AG09309 (cell line): Measurements from ENCODE around the gene MAB21L4.
A peak's percentile ranks its signal among the peaks of the same experiment; 100 is the strongest.

Experiments
- DNase-seq: peaks from one replicate; pipeline ENCODE4 v3.0.0-alpha.2; 2010; ENCODE audit warnings: low read depth
- H3K4me3 ChIP-seq: 2 replicates; pipeline ENCODE4 v1.5.1; 2011; ENCODE audit warnings: mild to moderate bottlenecking, low read depth, low read length, moderate library complexity; ENCODE audit not compliant: control insufficient read depth
- TF ChIP-seq, protein P1 (sequence below): IDR thresholded peaks from 2 replicates; pipeline ENCODE4 v1.5.1; 2011; ENCODE audit warnings: mild to moderate bottlenecking, low read depth, low read length, inconsistent platforms; ENCODE audit not compliant: insufficient read depth, control insufficient read depth; ENCODE audit errors: missing control alignments

MAB21L4 gene

DNA sequence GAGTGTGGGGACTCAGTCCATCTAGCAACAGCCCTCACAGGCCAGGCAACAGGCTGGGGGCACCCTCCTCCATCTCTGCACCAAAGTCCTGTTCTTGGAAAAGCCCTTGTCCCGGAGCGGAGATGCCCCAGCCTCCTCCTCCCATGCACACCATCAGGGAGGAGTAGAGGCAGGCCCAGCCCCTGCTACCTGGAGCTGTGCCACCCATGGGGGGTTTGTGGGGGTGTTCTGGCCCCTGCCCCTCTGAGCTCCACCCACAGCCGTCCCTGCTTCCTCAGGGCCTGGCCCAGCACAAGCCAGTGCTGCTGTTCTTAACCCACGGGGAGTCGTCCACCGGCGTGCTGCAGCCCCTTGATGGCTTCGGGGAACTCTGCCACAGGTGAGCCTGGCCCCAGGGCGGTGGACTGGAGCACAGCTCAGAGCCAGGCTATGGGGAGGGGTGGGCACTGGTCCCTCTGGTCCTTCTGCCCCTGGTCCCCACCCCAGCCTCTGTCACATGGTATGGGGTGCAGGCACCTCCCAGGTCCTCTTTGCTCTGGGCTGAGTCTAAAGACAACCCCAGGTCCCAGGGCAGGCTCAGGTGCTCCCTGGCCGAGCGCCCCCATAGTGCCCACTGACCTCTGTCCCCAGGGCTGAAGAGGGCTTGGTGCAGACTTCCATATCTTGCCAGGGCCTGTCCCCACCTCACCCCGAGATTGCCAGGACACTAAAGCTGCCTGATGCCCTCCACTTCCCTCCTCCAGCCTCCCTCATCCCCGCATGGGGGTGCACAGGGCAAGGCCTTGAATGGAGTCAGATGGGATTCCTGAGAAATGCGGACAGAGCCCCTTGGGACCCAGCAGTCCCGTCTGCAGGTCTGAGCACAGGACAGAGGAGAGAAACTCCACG, 24.6 kb downstream of the MAB21L4 start:
- H3K4me3 ChIP-seq = no peak overlapping the region
- no peak for DNase-seq
- TF ChIP-seq, protein P1, sequence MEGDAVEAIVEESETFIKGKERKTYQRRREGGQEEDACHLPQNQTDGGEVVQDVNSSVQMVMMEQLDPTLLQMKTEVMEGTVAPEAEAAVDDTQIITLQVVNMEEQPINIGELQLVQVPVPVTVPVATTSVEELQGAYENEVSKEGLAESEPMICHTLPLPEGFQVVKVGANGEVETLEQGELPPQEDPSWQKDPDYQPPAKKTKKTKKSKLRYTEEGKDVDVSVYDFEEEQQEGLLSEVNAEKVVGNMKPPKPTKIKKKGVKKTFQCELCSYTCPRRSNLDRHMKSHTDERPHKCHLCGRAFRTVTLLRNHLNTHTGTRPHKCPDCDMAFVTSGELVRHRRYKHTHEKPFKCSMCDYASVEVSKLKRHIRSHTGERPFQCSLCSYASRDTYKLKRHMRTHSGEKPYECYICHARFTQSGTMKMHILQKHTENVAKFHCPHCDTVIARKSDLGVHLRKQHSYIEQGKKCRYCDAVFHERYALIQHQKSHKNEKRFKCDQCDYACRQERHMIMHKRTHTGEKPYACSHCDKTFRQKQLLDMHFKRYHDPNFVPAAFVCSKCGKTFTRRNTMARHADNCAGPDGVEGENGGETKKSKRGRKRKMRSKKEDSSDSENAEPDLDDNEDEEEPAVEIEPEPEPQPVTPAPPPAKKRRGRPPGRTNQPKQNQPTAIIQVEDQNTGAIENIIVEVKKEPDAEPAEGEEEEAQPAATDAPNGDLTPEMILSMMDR = no peak

DNA sequence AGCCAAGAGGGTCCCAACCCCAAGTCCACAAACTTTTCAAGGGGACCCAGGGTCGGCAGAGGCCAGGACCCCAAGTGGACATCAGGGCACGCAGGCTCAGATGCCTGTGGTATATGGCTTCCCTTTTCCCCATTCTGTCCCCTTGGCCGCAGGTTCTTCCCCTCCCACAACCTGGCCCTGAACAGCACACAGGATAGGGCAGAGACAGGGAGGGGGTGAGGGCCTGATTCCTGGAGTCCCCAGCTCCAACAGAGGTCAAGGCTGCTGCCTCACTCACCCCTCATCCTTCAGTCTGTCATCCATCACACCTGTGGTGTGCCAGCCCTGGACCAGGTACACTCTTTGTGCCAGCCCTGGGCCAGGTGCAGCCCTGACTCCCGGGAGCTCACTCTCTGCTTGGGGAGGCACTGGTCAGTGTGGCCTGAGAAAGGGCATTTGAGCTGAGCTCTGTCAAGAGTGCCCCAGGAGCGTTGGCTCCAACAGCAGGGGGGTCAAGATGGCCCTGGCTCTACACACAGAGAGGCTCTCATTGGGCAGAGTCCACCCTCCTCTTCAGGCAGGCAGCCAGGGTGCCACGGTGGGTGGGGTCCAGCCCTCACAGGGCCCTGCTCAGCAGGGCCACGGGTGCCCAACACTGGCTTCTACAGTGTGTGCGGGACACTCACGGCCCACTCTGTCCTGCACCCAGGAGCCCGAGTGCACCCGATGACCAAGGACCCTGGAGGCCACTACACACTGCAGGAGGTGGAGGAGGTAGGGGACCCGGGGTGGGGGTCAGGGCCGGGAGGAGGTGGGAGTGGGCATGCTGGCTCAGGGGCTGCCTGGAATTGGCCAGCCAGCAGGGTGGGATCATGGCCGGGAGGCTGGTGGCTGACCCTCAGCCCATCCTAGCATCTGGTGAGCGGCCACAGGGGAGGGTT, 25.7 kb downstream of the MAB21L4 start:
- no peak for DNase-seq
- TF ChIP-seq, protein P1 = no peak
- no peak overlapping the region for H3K4me3 ChIP-seq

DNA sequence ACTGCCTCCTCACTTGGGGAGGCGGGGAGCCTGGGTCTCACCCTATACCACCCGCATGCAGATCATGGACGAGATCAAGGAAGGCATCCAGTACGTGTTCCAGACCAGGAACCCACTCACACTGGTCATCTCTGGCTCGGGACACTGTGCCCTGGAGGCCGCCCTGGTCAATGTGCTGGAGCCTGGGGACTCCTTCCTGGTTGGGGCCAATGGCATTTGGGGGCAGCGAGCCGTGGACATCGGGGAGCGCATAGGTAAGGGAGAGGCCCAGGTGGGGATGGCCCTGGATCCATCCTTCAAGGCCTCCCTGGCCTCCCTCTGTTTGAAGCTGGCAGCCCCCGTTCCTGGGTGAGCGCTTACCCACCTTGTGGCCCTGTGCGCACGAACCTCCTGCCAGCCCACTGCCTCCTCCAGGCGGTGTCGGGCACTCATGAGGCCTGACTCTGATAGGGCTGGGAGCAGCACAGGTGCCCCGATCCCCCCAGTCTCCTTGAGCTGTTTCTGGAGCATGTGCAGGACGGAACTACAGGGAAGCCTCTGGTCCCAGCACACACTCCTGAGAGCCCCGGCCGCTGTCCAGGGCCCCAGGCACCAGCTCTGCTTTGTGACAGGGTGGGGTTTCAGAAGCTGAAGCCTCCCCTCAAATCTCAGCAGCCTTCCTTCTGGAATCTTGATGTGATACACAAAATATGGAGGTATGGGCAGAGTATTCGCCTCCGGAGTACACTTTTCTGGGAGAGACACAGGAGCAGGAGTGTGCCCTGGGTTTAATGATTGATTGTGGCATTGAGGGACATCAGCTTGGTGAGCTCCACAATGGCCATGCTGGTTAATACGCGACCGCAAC, 26.6 kb downstream of the MAB21L4 start:
- TF ChIP-seq, protein P1 = no peak

DNA sequence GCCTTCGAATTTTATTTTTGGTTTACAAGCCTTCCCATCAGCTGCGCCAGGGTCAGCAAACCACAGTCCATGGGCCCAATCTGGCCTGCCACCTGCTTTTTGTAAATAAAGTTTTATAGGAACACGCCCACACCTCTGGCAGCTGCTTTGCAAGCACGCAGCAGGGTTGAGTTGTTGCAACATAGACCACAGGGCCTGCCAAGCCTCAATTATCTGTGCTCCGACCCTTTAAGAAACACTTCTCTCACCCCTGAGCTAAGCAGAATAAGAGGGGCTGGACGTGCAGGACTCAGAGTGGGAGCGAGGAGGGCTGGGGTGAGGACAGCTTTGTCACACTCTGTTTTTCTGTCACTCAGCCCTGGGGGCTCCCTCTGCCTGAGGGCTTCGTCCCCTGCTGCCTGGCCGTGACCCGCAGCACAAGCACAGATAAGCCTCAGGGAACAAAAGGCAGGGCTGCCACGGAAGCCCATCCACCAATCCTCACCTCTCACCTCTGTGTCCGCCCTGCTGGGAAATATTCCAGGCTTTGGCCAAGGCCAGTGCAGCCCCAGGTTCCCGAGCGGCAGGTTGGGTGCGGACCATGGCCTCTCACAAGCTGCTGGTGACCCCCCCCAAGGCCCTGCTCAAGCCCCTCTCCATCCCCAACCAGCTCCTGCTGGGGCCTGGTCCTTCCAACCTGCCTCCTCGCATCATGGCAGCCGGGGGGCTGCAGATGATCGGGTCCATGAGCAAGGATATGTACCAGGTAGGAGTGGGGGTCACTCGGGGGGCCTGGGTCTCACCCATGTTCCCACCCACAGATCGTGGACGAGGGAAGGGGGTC, 27.5 kb downstream of the MAB21L4 start, which contains the start of gene AGXT:
TSS of gene AGXT (plus strand) at position 539 of the 823 bp plus-strand sequence. CDS start at position 581, 42 bp downstream.
- no peak within 1 kb of the TSS for H3K4me3 ChIP-seq
- DNase-seq = peak; percentile 3
- TF ChIP-seq, protein P1 = no peak

More for the DNA sequence above, 26.6 kb downstream of the MAB21L4 start:
- H3K4me3 ChIP-seq = no peak overlapping the region
- DNase-seq = no peak

DNA sequence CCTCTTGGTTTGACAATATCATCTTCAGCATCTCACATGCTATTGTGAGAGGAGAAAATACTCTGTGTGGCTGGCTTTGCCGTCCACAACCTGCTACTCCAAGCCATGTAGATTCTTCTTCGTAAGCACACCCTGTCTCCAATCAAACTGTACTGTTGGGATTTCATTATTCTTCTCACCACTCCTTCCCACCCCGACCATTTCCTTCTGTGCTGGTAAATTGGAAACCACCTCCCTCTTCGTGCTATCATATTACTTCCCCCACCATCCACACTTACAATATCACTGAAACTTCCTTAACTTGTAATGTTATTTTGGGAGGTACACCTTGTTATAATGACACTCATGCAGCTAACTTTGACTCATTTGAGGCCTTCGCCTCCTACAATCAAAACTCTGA, 30.6 kb downstream of the MAB21L4 start:
- no peak overlapping the region for H3K4me3 ChIP-seq
- no peak for DNase-seq
- TF ChIP-seq, protein P1 = no peak
